Ovary (tissue), 3 donors: ENCODE measurements around the gene MAP4K4.

ENCODE experiments used
- POLR2A ChIP-seq: fragments of 450-650 bp; IDR thresholded peaks from one replicate; pipeline ENCODE4 v1.6.1; 2017; ENCODE audit warnings: antibody characterized with exemption, mild to moderate bottlenecking, moderate library complexity
- TF ChIP-seq, protein P1 (sequence below), 3 donors: fragments of 450-650 bp in 2 of 3; fragments of 200-600 bp in 1 of 3; IDR thresholded peaks; one replicate each; pipeline versions ENCODE4 v1.5.1 to v1.8.0; 2016 to 2022; ENCODE audit warnings: antibody characterized with exemption in 3 of 3, mild to moderate bottlenecking in 1 of 3
- donor health status: DM: no; HTN: no; CAD: no.

GRCh38 chr2:101794141-101794540 is 96.6 kb downstream of the MAP4K4 start:
- TF ChIP-seq, protein P1, sequence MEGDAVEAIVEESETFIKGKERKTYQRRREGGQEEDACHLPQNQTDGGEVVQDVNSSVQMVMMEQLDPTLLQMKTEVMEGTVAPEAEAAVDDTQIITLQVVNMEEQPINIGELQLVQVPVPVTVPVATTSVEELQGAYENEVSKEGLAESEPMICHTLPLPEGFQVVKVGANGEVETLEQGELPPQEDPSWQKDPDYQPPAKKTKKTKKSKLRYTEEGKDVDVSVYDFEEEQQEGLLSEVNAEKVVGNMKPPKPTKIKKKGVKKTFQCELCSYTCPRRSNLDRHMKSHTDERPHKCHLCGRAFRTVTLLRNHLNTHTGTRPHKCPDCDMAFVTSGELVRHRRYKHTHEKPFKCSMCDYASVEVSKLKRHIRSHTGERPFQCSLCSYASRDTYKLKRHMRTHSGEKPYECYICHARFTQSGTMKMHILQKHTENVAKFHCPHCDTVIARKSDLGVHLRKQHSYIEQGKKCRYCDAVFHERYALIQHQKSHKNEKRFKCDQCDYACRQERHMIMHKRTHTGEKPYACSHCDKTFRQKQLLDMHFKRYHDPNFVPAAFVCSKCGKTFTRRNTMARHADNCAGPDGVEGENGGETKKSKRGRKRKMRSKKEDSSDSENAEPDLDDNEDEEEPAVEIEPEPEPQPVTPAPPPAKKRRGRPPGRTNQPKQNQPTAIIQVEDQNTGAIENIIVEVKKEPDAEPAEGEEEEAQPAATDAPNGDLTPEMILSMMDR (IDR thresholded peaks at IDR 0.05): no peak
- TF ChIP-seq POLR2A: no peak
